HT1080 (cell line): ENCODE measurements around the gene GALNT7. TPM values are rescaled to one million over a fixed set of nuclear protein-coding genes. Genes with fewer than 3 reads are reported as not detected.

ENCODE experiments used
- DNase-seq: peaks from one replicate; pipeline ENCODE4 v3.0.0-alpha.2; 2015; ENCODE audit warnings: low read depth
- small RNA-seq: library from RNA; depleted of rRNA; stranded (forward); fragments of <200 nt; gene quantifications from one replicate; pipeline ENCODE3, GENCODE V24; 2014
- total RNA-seq: library from RNA; depleted of rRNA; stranded (reverse); fragments of >200 nt; shearing (Covaris generic); gene quantifications from 2 replicates; pipeline ENCODE4 v1.2.3, GENCODE V29; 2014; rRNA removed

GALNT7 gene
- total RNA-seq, 1 experiment from 2014 or later = 59.6 TPM

DNA sequence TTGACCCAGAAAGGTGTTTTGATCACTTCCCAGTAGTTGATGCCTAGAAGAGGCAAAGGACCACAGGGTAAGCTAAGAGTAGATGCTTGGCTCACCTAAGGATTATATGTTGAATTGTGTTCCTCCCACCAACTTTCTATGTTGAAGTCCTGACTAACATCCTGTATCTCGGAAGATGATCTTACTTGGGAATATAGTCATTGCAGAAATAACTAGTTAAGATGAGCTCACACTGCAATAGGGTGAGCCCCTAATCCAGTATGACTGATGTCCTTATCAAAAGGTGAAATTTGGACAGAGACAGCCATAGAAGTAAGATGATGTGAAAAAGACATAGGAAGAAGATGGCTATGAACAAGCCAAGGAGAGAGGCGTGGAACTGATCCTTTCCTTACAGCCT lies 168.9 kb downstream of the GALNT7 start:
- DNase-seq = peak; percentile 42

DNA sequence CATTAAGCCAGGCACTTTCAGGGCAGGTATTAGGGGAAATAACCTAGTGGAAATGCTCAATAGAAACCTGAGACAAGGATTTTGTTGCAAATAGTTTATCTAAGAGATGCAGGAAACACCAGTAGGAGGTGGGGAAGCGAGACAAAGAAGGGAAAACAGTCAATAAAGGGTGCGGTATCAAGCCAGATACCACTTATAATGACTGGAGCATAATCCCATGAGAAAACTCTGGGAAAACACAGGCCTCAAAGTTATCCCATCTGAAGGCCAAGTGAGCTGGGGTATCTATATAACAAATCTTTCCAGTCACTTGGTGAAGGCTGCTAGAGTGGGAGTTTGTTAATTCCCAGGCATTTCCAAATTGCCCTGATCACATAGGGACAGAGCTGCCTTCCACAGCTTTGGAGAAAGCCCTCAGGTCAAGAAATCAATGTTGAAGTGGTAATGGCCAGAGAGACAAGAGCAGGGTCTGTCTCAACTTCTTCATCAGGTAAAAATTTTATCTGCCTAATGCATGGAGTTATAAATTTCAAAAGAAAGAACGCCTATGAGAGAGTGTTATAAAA lies 175.3 kb downstream of the GALNT7 start:
- DNase-seq = no peak

DNA sequence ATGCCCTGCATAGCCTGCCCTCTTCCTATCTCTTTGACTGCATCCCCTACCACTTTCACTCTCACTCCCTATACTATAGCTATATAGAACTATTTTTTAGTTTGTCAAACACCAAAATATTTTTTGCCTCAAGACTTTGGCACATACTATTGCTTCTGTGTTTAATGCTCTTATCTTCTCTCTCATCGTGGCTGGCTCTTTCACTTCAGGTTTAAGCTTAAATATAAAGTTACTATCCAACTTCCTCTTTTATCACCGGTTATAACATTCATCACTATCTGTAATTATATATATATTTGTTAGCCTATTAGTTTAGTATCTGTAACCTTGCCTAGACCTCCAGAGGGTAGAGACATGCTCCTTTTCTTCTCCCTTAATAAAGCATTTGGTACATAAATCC lies 177.0 kb downstream of the GALNT7 start:
- no peak for DNase-seq

DNA sequence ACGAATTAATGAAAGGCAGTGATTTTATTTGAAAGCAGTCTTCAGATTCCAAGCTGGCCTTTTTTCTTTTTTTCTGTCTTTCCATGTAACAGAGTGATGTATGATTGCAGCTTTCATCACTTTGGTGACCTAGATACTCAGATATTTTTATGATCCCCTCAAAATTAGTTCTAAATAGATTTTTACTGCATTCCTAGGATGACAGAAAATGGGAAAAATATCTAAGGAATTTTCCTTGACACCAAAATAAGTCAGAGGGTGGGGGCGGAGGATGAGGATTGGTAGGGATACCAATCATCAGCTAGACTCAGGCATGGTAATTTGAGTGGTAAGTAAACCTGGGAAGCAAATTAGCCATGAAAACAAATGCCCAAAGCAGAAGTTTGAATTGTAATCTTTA lies 177.5 kb downstream of the GALNT7 start:
- peak; percentile 59 for DNase-seq

DNA sequence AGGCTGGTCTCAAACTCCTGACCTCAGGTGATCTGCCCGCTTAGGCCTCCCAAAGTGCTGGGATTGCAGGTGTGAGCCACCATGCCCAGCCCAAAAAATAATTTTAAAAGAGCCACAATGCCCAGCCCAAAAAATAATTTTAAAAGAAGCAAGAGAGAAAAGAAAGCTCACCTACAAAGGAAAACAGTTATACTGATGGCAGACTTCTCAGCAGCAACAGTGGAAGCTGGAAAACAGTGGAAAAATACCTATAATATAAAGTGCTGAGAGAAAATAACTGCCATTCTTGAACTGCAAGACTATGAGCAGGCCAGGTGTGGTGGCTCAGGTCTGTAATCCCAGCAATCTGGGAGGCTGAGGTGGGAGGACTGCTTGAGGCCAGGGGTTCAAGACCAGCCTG lies 178.9 kb downstream of the GALNT7 start:
- no peak for DNase-seq

DNA sequence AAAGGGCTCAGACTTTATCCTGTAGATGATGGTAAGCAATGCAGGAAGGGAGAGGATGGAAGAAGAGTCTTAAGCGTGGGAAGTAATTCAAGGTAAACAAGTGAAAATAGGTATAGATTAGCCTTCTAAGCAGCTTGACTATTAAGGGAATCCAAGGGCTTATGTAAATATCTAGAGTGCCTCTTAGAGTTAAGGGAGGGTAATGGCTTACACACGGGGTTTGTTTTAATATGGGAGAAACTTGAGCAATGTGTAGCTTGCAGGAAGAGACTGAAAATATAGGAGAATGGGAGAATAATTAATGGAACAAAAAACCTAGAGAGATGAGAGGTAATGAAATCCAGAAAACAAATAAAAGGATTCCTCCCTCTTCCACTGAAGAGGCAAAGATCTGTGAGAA lies 189.3 kb downstream of the GALNT7 start:
- no peak for DNase-seq

DNA sequence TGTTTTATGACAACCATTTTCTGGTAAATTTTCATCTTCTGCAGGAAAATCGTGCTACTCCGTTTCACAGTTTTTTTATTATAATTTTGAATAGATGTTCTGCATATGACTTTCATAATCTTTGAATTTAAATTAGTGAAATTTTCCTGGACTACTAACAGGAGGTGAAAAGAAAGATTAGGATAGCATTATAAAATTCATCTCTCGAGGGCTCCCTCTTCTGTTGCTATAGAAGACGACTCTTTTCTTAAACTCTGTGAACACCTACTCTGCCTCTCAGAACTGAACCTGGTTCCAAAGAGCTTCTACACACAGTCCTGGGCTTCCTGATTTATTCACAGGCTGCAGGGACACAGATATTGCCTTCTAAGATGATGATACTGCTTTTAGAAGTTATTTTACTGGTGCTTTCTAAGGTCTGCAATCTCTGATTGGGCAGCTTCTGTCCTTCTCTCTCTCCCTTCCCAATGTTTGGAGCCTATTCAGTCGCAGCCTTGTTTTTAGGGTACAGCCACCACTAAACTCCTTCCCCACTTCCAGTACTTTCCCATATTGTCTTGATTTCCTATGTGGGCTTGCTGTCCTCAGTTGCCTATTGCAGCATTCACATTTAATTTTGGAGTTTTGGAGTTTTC lies 192.1 kb downstream of the GALNT7 start:
- DNase-seq = peak; percentile 31

DNA sequence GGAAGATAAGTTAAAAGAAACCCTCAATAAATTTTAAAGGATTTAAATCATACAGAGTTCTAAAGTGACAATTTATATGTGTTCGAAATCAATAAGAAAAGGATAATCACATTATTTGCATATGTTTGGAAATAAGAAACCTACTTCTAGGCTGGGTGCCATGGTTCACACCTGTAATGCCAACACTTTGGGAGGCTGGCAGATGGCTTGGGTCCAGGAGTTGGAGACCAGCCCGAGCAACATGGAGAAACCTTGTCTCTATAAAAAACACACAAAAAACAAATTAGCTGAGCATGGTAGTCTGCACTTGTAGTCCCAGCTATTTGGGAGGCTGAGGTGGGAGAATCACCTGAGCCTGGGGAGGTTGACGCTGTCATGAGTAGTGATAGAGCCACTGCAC lies 194.1 kb downstream of the GALNT7 start:
- DNase-seq = no peak

DNA sequence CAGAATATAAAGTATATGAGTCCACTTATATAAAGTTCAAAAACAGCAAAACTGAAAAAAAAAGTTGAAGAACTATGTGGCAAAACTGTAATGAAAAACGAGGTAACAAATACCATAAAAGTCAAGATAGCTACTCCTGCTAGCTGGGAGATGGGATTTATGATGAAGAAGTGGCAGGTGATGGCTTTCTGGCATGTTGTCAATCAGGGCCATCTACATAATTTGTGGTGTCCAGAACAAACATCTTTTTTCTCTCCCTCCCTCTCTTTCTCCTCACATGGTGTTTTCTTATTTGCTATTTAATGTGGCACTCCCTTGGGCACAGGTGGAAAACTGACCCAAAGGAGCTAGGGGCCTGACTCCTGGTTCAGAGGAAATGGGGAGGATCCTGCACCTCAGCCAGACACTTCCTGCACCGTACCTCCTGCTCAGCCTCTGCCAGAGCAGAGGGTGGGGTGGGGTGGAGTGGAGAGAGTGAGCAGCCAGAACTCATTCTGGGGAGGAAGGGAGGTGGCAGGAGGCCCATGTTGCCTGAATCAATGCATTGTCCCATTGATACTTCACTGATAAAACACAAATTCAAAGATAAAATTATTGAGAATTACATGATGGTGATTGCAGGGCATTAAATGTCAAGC lies 196.9 kb downstream of the GALNT7 start:
- DNase-seq = no peak

DNA sequence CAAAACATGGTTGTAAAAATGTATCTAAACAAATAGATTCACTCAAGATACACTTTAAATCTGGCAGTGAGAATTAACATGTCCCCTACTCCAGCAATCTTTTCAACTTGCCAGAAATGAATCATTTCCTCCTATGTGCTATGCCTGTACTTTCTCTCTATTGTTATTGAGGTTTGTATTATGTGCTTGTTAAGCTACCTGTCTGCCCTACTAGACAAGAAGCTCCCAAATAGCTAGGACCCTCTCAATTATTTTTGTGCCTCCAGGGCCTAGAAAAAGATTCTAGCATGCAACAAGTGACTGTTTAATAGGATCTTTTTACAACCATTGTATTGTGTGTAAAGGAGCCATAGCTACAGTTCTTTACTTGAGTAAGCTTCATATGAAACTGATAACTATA lies 198.7 kb downstream of the GALNT7 start:
- DNase-seq = peak; percentile 71

DNA sequence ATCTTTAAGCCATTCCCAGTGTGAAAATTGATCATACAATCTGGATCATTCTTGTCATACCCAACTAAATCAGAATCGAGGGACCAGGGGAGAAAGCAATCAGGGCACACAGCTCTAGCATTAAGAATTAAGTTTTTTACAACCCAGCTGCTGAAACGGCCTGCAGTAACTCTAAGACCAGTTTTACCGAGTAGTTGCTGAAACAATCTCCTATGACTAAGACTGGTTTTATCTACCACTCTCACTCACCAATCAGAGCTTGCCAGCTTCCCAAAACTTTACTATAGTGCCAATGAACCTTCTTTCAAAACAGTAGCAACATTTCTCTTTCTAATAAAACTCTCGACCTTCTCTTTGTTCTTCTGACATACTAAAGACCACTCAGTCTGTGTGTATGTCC lies 199.3 kb downstream of the GALNT7 start:
- DNase-seq = peak; percentile 22

DNA sequence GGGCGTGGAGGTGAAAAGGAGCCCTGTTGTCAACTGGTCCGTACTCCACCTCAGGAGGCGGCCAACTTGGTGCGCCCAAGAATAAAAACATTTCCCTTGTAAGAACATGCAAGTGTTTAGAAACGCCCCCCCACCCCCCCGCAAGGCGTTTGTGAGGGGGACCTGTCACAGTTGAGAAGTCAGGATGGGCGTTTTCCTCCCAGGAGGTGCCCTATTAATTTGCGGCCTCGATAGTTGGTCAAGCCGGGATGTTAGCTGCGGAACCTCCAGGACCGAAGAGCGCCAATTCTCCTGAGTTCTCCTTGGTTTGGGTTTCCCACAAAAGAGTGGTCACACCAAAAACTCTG lies 201.5 kb downstream of the GALNT7 start:
- DNase-seq = no peak

DNA sequence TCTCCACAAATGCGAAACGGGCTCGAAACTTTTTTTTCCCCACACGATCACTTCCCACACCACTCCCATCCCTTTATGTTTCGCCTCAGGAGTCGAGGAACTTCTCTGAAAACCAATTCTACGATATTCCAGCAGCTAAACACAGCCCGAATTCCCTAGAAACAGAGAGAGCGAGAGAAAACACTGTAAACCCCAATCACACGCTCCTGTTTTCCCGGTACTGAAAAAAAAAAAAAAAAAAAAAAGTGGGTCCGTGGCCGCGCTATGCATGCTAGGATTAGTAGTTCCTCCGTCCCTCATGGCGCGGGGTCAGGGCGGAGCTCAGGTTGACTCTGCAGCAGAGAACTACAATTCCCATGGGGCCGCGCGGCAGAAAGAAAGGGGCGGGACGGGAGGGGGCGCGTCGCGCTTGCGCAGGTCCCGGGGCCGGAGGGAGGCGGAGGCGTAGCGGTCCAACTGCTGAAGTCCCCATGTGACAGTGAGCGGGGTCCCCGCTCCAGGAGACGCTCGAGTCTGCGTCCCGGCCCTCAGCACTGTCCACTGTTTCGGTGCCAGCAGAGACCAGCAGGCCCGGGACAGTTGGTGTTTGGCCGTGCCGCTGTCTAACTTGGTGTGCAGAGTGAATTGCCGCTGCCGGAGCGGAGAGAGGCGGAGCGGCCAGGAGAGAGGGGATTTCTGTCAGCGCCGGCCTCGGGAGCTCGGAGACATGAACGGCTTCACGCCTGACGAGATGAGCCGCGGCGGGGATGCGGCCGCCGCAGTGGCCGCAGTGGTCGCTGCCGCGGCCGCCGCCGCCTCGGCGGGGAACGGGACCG lies 202.1 kb downstream of the GALNT7 start, which contains the start of gene SAP30:
Gene SAP30 (plus strand): TSS at position 478 of the 815 bp plus-strand sequence. CDS start 229 bp downstream, at position 707.
- DNase-seq = peak; percentile 95

DNA sequence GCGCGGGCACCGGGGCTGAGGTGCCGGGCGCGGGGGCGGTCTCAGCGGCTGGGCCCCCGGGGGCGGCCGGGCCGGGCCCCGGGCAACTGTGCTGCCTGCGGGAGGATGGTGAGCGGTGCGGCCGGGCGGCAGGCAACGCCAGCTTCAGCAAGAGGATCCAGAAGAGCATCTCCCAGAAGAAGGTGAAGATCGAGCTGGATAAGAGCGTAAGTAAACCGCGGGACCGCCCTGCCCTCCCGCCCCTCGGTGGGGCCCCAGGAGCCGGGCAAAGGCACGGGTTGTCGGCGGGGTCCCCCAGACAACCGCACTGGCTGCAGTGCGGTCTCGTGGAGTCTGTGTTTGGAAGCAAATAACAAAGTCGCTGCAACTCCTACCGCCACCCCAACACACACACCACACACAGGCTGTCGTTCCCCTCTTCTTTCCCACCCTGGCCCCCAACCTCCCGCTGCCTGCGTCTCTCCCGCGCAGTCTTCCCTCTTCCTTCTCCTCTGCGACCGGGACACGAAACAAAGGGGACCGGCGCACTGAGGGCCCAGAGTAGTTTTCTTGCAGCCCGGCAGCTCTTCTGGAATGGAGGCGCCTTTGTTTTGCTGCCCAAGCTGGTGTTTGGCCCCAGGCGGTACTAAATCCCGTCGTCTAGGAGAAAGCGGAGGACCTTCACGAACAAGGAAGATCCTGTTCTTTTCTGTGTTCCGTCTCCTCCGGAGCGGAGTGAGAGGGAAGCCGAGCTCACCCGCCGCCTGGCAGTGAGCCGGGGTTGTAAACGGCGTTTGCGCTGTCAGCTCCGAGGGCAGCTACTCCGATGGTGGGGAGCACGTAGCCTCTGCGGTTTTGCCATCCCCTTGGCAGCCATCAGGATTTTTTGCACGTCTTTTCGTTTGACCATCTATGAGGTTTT lies 202.9 kb downstream of the GALNT7 start:
- DNase-seq = peak; percentile 60

Small RNAs within 50 kb of the gene (small RNA-seq; reads per million reads assigned to genes)
- gene MIR548T (not detected), gene RN7SL253P (not detected)

Other genes with a start within 250 kb of the GALNT7 start
- gene HMGB2, start 165.5 kb downstream of the GALNT7 start, total RNA-seq = 293 and 294 TPM in 2 replicates
- gene SAP30, start 202.1 kb downstream of the GALNT7 start, total RNA-seq = 62.1 and 65.8 TPM in 2 replicates
- gene SCRG1, start 230.3 kb downstream of the GALNT7 start, total RNA-seq = not detected in 2 replicates